Measurements from ENCODE around the gene SPTBN1.

GRCh38 chr2:54434711-54435110 lies 21.4 kb upstream of the SPTBN1 start:
- no peak for TF ChIP-seq CTCF (conservative IDR thresholded peaks at IDR 0.05; ENCODE audit: low read length)
- TF ChIP-seq EZH2phosphoT487 (IDR thresholded peaks at IDR 0.05; ENCODE audit: borderline replicate concordance): no peak
